OCI-LY7 (cell line): ENCODE results near the gene MESP1.

Experiments
- CTCF ChIP-seq: fragments of 200-600 bp; sonication (generic); conservative IDR thresholded peaks from 2 replicates; pipeline ENCODE4 v1.5.1; 2014; ENCODE audit warnings: mild to moderate bottlenecking, antibody characterized with exemption, low read length, moderate library complexity, mixed read lengths
- EZH2phosphoT487 ChIP-seq: fragments of 200-600 bp; sonication (generic); IDR thresholded peaks from 2 replicates; pipeline ENCODE4 v1.6.1; 2018; ENCODE audit warnings: low read depth, borderline replicate concordance, mild to moderate bottlenecking, mixed run types, antibody characterized with exemption, low read length, moderate library complexity, mixed read lengths

- TF ChIP-seq CTCF, result no peak
- TF ChIP-seq EZH2phosphoT487, result no peak
These were observed 5.3 kb downstream of the MESP1 start for GRCh38 chr15:89745768-89746167.
